Islet of Langerhans (tissue), 1 donor: ENCODE measurements around the gene PRKCB.

Experiments used
- FAIRE-seq: peaks from one replicate; lab custom pipeline; 2011; peaks lifted over from hg19 to GRCh38; lab: Jason Lieb, UNC

The PRKCB gene

GRCh38 chr16:23943604-23944003 is 107.8 kb downstream of the PRKCB start:
- no peak for FAIRE-seq

- FAIRE-seq = no peak
Observed at GRCh38 chr16:23944381-23944780, 108.6 kb downstream of the PRKCB start.

- FAIRE-seq = no peak
Observed at GRCh38 chr16:23945243-23945642, 109.5 kb downstream of the PRKCB start.

- no peak for FAIRE-seq
Observed at GRCh38 chr16:23947838-23948237, 112.1 kb downstream of the PRKCB start.

- FAIRE-seq = no peak
Observed at GRCh38 chr16:23948949-23949411, 113.2 kb downstream of the PRKCB start.

GRCh38 chr16:23949630-23950290 is 114.0 kb downstream of the PRKCB start:
- no peak for FAIRE-seq

- FAIRE-seq = no peak
Observed at GRCh38 chr16:23950291-23950894, 114.6 kb downstream of the PRKCB start.

- no peak for FAIRE-seq
Observed at GRCh38 chr16:23950898-23951297, 115.1 kb downstream of the PRKCB start.

GRCh38 chr16:23952128-23952970 is 116.6 kb downstream of the PRKCB start:
- no peak for FAIRE-seq

- no peak for FAIRE-seq
Observed at GRCh38 chr16:23952971-23953300, 117.2 kb downstream of the PRKCB start.

GRCh38 chr16:23953476-23953875 is 117.7 kb downstream of the PRKCB start:
- FAIRE-seq = no peak

- no peak for FAIRE-seq
Observed at GRCh38 chr16:23955088-23955487, 119.3 kb downstream of the PRKCB start.

- FAIRE-seq = no peak
Observed at GRCh38 chr16:23957287-23957686, 121.5 kb downstream of the PRKCB start.

GRCh38 chr16:23959072-23959751 is 123.4 kb downstream of the PRKCB start:
- FAIRE-seq = no peak

- FAIRE-seq = no peak
Observed at GRCh38 chr16:23959752-23960072, 123.9 kb downstream of the PRKCB start.

GRCh38 chr16:23960081-23960885 is 124.5 kb downstream of the PRKCB start:
- no peak for FAIRE-seq

- no peak for FAIRE-seq
Observed at GRCh38 chr16:23962001-23962400, 126.2 kb downstream of the PRKCB start.

- FAIRE-seq = no peak
Observed at GRCh38 chr16:23964136-23964535, 128.4 kb downstream of the PRKCB start.

- no peak for FAIRE-seq
Observed at GRCh38 chr16:23965137-23965733, 129.5 kb downstream of the PRKCB start.

- no peak for FAIRE-seq
Observed at GRCh38 chr16:23966597-23967394, 131.0 kb downstream of the PRKCB start.

GRCh38 chr16:23967775-23968174 is 132.0 kb downstream of the PRKCB start:
- FAIRE-seq = no peak
